ENCODE data around the gene PRKAG1. TPM values are rescaled to one million over a fixed set of nuclear protein-coding genes. Genes with fewer than 3 reads are reported as not detected.

The PRKAG1 gene
- total and polyA plus RNA-seq, 2 experiments from 2014 or later, result 41.0 to 54.5 TPM

DNA sequence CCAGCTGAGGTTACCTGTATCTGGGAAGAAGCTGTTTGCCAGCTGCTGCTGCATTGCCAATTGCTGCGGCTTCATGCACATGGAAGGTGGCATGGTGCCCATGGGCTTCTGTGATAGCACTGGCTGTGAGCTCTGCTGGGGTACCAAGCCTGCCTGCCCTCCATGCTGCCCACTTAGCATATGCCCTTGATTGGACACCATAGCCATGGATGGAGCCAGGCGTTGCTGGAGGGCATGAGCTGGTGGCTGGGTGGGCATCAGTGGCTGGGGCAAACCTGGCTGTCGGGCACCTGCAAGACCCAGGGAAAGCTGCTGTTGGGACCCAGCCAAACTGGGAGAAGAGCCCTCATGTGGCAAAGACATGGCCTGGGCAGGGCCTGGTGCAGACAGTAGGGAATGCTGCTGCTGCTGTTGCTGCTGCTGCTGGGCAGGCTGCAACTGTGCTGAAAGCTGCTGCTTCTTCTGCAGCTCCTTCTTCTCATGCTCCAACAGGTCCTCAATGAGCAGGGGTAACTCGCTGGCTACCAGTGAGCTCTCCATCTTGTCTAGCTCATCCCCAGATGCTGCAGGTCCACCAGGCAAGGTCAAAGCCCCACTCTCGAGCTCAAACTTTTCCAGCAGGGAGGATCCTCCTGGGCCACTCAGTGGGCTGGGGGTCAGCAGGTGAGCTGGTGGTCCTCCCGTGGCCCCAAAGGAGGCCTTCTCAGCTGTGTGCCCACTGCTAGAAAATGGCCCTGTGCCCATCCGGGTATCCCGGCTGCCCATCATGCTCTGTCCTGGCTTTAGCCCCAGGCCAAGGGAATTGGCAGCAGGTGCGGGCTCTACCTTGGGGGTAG lies 18.8 kb upstream of the PRKAG1 start:
- no peak overlapping the region for H3K4me3 ChIP-seq
- H3K9me3 ChIP-seq (ENCODE audit: low read depth), result no peaks in the 10 kb centered on the region
- H3K27me3 ChIP-seq, result no peaks in the 10 kb centered on the region
- DNase-seq (ENCODE audit: low read depth in 1 of 2, low spot score in 1 of 2), result no peak
- TF ChIP-seq, protein P1, sequence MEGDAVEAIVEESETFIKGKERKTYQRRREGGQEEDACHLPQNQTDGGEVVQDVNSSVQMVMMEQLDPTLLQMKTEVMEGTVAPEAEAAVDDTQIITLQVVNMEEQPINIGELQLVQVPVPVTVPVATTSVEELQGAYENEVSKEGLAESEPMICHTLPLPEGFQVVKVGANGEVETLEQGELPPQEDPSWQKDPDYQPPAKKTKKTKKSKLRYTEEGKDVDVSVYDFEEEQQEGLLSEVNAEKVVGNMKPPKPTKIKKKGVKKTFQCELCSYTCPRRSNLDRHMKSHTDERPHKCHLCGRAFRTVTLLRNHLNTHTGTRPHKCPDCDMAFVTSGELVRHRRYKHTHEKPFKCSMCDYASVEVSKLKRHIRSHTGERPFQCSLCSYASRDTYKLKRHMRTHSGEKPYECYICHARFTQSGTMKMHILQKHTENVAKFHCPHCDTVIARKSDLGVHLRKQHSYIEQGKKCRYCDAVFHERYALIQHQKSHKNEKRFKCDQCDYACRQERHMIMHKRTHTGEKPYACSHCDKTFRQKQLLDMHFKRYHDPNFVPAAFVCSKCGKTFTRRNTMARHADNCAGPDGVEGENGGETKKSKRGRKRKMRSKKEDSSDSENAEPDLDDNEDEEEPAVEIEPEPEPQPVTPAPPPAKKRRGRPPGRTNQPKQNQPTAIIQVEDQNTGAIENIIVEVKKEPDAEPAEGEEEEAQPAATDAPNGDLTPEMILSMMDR (IDR thresholded peaks at IDR 0.05; ENCODE audit: low read depth, low read length), result no peak
- H3K27ac ChIP-seq, result no peak overlapping the region
- no peaks in the 10 kb centered on the region for H3K4me1 ChIP-seq (ENCODE audit: low read depth)
- H3K36me3 ChIP-seq, result peaks cover 63% of the 10 kb centered on the region

DNA sequence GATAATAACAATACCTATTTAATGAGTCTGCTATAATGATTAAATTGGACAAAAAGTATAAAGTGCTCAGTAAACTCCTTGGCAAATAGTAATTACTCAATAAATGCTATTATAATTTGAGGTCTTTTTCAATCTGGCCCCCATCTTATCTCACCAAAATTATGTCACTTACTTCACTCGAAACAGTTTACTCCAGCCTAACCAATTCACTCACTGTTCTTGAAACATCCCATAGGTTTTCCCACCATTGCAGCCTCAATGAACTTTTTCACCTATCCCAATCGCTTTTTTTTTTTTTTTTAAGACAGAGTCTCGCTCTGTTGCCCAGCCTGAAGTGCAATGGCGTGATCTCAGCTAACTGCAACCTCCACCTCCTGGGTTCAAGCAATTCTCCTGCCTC lies 17.5 kb upstream of the PRKAG1 start:
- H3K36me3 ChIP-seq, result peaks cover 68% of the 10 kb centered on the region
- DNase-seq (ENCODE audit: low read depth in 1 of 2, low spot score in 1 of 2), result no peak
- no peaks in the 10 kb centered on the region for H3K9me3 ChIP-seq (ENCODE audit: low read depth)
- H3K4me1 ChIP-seq (ENCODE audit: low read depth), result no peaks in the 10 kb centered on the region
- H3K4me3 ChIP-seq, result no peak overlapping the region
- no peaks in the 10 kb centered on the region for H3K27me3 ChIP-seq
- TF ChIP-seq, protein P1 (IDR thresholded peaks at IDR 0.05; ENCODE audit: low read depth, low read length), result no peak
- H3K27ac ChIP-seq, result no peak overlapping the region

DNA sequence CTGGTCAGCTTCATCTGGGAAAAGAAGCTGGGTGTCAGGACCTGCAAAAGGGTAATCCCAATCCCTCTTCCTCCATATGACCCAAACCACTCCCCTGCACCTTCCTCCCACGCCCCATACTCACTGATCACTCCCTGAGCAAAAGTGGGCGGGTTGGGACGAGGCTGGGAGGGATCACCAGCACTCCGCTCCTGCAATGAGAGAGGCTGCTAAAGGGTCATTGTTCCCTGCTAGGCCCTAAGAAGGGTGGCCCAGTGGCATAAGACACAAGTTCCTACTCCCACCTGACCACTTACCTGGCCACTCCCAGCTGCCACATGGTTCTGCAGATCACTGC lies 15.7 kb upstream of the PRKAG1 start:
- no peak for DNase-seq (ENCODE audit: low read depth in 1 of 2, low spot score in 1 of 2)
- Histone ChIP-seq H3K4me1 (ENCODE audit: low read depth) (no peaks in the 10 kb centered on the region), H3K36me3 (peaks cover 58% of the 10 kb centered on the region), H3K27me3 (no peaks in the 10 kb centered on the region), H3K27ac (no peak overlapping the region), H3K4me3 (no peak overlapping the region), H3K9me3 (ENCODE audit: low read depth) (no peaks in the 10 kb centered on the region)
- TF ChIP-seq, protein P1 (IDR thresholded peaks at IDR 0.05; ENCODE audit: low read depth, low read length), result no peak

DNA sequence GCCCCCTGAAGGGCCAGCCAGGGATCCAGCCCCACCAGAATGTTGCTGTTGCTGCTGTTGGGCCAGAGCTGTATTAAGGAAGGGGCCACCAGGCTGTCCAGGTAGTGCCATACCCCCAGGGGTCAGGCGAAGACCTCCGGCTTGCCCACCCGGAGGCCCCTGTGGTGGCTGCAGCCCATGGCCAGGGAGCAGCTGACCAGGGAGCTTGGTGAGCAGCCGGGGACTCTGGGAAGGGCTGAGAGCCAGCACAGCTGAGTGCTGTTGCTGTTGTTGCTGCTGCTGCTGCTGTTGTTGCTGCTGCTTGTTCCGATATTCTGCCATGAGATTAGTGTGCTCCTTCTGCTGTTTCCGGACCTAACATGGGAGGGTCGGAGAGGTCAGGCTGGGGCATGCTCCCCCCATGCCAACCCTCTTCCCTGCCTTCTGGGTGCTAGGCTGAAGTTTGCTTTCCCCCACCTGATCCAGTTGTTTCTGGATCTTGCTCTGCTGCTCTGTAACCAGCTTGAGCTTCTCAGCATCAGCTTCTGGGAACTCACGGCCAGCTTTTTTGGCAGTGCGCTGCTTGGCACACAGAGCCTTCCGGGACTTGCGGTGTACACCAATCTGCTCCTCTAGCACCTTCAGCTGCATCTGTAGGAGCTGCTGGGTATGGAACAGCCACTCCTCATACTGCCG lies 15.2 kb upstream of the PRKAG1 start:
- H3K9me3 ChIP-seq (ENCODE audit: low read depth), result no peaks in the 10 kb centered on the region
- DNase-seq (ENCODE audit: low read depth in 1 of 2, low spot score in 1 of 2), result no peak
- H3K4me1 ChIP-seq (ENCODE audit: low read depth), result no peaks in the 10 kb centered on the region
- no peak overlapping the region for H3K4me3 ChIP-seq
- TF ChIP-seq, protein P1 (IDR thresholded peaks at IDR 0.05; ENCODE audit: low read depth, low read length), result no peak
- H3K27ac ChIP-seq, result no peak overlapping the region
- H3K36me3 ChIP-seq, result peaks cover 60% of the 10 kb centered on the region
- no peaks in the 10 kb centered on the region for H3K27me3 ChIP-seq

DNA sequence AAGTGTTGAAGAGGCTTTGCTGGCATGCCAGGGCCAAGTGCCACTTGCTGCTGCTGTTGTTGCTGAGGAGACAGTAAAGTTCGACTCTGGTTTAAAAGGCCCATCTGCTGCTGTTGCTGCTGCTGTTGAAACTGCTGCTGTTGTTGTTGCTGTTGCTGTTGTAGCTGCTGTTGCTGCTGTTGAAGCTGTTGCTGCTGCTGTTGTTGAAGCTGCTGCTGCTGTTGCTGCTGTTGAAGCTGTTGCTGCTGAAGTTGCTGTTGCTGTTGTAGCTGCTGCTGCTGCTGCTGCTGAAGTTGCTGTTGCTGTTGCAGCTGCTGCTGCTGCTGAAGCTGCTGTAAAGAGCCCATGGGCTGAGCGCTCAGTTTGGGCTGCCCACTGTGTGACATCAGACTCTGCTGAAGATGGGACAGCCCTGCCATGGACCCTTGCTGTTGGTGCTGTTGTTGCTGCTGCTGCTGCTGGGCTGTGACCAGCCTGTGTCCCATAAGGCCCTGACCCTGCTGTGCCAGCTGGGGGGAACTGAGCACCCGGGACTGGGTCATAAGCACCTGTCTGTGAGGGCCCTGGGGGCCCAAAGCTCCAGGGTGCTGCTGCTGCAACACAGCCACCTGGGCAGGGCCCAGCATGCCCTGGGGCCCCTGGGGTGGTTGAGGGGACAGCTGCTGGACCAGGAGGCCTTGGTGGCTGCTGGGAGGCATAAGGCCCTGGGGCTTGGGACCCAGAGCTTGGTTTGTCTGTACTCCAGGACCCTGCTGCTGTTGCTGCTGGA lies 14.3 kb upstream of the PRKAG1 start:
- H3K36me3 ChIP-seq, result peaks cover 67% of the 10 kb centered on the region
- H3K27me3 ChIP-seq, result no peaks in the 10 kb centered on the region
- H3K4me3 ChIP-seq, result no peak overlapping the region
- no peaks in the 10 kb centered on the region for H3K9me3 ChIP-seq (ENCODE audit: low read depth)
- H3K4me1 ChIP-seq (ENCODE audit: low read depth), result no peaks in the 10 kb centered on the region
- TF ChIP-seq, protein P1 (IDR thresholded peaks at IDR 0.05; ENCODE audit: low read depth, low read length), result no peak
- DNase-seq (ENCODE audit: low read depth in 1 of 2, low spot score in 1 of 2), result no peak
- H3K27ac ChIP-seq, result no peak overlapping the region
